Gastroesophageal sphincter (tissue), 3 donors: ENCODE data around the gene GABRG3.

Experiments used
- CTCF ChIP-seq, 4 experiments: fragments of 200-600 bp in 2 of 4; fragments of 450-650 bp in 2 of 4; sonication (generic) in 1 of 4; IDR thresholded peaks; one replicate each; pipeline ENCODE4 v1.5.1; 2017 to 2019; ENCODE audit warnings: antibody characterized with exemption in 4 of 4, mild to moderate bottlenecking in 2 of 4, moderate library complexity in 2 of 4
- EP300 ChIP-seq: sonication (generic); formaldehyde crosslinking; IDR thresholded peaks from one replicate; pipeline ENCODE4 v1.6.1; 2017; ENCODE audit warnings: antibody characterized with exemption, mild to moderate bottlenecking
- POLR2AphosphoS5 ChIP-seq: sonication (generic); formaldehyde crosslinking; IDR thresholded peaks from one replicate; pipeline ENCODE4 v1.6.1; 2017; ENCODE audit warnings: antibody characterized with exemption

DNA sequence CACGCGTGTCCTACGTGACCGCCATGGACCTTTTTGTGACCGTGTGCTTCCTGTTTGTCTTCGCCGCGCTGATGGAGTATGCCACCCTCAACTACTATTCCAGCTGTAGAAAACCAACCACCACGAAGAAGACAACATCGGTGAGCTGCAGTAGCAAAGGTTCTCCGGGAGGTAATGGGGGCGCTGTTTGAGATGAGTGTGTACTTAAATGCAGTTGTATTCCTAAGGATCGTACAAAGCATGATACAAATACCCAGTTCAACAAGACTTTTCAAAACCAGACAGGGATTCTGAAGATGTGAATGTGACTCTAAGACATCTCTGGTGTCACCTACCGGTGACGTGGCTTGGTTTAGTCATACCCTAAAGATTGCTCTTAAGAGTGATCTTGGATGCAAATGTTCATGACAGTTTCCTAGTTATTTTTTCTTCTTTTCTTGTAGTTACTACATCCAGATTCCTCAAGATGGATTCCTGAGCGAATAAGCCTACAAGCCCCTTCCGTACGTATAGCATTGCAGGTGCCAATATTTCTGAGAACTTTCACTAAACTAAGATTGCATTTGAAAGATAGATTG, 556.6 kb downstream of the GABRG3 start:
- TF ChIP-seq CTCF (IDR thresholded peaks at IDR 0.05) = no peak
- no peak for TF ChIP-seq EP300
- no peak for TF ChIP-seq POLR2AphosphoS5
